Stimulated activated naive CD8-positive, alpha-beta T cell treated with anti-CD3 and anti-CD28 coated beads, Interleukin-15, Interleukin-2, amounts not matched to agents 100 U/mL and 50 U/mL, for 24 hours (primary cell): ENCODE data around the gene HENMT1.
"Not testable (repeated sequence)": the region's sequence is repeated elsewhere in the genome, so short reads cannot be mapped to it uniquely, and the experiment has no call there.

Experiments
- ATAC-seq: fragments of 150-1000 bp; cut with Tn5 transposase; one replicate; pipeline ENCODE4 v1.10.0; 2021
- DNase-seq: peaks from one replicate; pipeline ENCODE4 v3.0.0; 2021

Gene HENMT1

DNA sequence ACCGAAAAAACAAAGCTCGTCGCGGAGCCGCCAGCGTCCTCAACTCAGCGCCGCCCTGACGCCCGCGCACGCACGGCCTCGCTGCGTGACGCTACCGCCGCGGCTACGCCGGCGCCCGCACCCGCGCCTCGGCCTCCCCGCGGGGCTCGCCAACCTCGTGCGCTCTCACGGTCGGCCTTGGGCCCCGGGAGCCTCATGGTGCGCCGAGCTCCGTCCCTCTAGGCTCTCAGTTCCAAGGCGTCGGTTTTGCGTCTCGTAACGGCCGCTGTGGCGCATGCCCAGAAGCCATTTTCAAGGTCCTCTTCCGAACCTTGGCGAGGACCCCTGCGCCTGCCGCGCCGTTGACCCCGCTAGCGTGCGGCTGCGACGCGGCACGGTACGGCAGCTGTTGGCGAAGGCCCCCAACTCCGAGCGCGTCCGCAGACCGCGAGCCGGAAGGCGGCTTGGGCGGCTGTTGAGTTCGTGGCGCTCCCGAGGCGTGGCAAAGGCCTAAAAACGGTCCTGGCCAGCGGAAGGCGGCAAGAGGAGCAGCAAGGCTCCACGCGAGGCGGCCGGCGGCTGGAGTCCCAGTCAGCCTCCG lies at the start of gene HENMT1:
TSS of gene HENMT1 (minus strand) at position 64 of the 580 bp plus-strand sequence. CDS start 1,209 bp downstream, outside the sequence.
- ATAC-seq = peak; percentile 76

DNA sequence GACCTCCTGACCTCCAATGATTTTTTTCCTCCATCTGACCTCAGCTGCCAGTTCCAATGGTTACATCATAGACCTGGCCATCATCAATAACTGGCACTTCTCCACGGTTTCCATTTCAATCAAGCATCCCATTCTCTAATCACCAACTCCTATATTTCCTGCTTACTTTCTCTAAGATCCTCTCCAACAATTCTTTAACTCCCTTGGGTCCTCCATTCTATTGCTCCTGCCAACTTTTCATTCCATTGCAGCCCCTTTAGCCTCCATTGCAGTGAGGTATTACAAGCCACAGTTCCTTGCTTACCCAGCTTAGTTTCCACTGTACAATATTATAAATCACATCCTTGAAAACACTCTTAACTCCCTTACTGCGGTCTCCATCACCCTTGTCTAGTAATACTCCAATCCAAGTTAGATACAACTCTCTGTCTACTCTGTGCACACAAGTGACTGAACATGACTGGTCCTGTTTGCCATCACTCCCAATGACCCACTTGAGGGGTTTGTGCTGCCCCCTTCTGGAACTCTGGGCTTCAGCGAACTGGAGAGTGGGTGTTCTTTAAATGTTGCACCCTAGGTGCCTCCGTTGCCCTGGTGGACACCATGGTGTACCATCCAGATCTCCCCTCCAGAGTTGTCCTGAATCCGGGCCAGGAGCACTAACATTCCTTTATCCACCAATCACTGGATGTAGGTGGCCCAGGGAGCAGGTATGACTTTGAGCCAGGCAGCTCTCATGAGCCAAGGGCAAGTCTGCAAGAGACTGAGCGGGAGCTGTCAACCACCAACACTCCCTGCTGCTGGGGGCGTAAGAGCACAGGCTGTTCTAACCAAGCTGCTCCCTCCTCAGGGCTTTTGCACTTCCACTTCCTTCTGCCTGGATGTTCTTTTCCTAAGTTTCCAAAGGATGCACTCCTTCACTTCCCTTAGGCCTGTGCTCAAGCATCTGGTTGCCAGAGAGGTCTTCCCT lies 48.1 kb upstream of the HENMT1 start:
- peak; percentile 70 for DNase-seq

More for the DNA sequence above, at the start of gene HENMT1:
- peak; percentile 83 for DNase-seq

GRCh38 chr1:108706643-108707042 lies 45.8 kb upstream of the HENMT1 start:
- DNase-seq (no peak), ATAC-seq (no peak)

More for the DNA sequence above, 48.1 kb upstream of the HENMT1 start:
- peak; percentile 70 for ATAC-seq

GRCh38 chr1:108704496-108704895 lies 43.6 kb upstream of the HENMT1 start:
- no peak for ATAC-seq
- no peak for DNase-seq

DNA sequence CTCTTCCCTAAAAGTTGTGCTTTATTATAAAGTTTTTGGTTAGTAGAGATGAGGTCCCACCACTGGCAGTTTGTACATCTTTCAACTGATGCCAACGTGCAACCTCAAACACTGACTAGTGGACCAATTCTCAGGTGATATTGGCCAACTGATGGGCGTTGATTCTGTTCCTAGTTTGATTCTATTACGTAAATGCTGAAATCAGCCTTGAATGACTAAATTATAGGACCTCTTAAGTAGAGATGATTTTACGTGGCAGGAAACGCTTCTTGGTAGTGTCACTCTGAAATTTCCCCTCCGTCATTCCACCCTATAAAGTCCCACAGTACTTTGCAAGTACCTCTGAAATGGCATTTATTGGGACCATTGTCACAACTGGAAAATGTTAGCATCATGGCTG lies 43.0 kb upstream of the HENMT1 start:
- ATAC-seq = peak; percentile 76

DNA sequence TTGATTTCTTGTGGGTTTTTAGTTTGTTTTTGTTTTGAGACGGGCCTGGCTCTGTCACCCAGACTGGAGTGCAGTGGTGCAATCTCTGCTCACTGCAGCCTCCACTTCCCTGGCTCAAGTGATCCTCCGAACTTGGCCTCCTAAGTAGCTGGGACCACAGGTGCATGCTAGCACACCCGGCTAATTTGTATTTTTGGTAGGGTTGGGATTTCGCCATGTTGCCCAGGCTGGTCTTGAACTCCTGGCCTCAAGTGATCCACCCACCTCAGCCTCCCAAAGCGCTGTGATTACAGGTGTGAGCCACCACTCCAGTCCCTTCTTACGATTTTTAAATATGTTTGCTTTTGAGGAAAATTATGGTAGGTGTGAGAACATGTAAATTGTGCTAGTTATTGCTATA lies 41.2 kb upstream of the HENMT1 start:
- ATAC-seq, DNase-seq: not testable (repeated sequence)

More for the DNA sequence above, 43.0 kb upstream of the HENMT1 start:
- no peak for DNase-seq

- DNase-seq (no peak), ATAC-seq (no peak)
Observed at GRCh38 chr1:108701176-108701849, 40.4 kb upstream of the HENMT1 start.

DNA sequence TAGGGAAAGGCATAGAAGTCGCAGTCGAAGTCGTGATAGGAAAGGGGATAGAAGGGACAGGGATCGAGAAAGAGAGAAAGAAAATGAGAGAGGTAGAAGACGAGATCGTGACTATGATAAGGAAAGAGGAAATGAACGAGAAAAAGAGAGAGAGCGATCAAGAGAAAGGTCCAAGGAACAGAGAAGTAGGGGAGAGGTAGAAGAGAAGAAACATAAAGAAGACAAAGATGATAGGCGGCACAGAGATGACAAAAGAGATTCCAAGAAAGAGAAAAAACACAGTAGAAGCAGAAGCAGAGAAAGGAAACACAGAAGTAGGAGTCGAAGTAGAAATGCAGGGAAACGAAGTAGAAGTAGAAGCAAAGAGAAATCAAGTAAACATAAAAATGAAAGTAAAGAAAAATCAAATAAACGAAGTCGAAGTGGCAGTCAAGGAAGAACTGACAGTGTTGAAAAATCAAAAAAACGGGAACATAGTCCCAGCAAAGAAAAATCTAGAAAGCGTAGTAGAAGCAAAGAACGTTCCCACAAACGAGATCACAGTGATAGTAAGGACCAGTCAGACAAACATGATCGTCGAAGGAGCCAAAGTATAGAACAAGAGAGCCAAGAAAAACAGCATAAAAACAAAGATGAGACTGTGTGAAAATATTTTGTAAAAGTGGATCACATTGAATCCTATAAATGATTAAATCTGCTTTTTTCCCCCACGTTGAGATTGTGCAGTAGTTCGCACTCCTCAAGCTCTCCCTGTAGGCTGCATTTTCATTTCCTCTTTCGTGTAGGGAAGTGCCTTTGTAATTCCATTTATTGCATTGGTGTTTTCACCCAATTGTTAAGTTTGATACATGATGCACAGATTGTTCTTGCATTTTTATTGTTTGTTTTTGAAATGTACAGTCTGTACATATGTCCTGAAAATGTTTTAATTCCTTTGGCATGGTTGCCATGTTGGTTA lies 38.8 kb upstream of the HENMT1 start:
- ATAC-seq (no peak), DNase-seq (no peak)

GRCh38 chr1:108695535-108695934 lies 34.6 kb upstream of the HENMT1 start:
- no peak for ATAC-seq
- no peak for DNase-seq

GRCh38 chr1:108692724-108693655 lies 32.1 kb upstream of the HENMT1 start:
- peak; percentile 57 for ATAC-seq
- DNase-seq = peak; percentile 59

- peak; percentile 94 for ATAC-seq
- DNase-seq = peak; percentile 94
Observed at GRCh38 chr1:108691942-108692723, 31.2 kb upstream of the HENMT1 start, which contains the start of gene PRPF38B. TSS of gene PRPF38B (plus strand) at chr1:108692310. CDS start at chr1:108692592, 282 bp downstream.

DNA sequence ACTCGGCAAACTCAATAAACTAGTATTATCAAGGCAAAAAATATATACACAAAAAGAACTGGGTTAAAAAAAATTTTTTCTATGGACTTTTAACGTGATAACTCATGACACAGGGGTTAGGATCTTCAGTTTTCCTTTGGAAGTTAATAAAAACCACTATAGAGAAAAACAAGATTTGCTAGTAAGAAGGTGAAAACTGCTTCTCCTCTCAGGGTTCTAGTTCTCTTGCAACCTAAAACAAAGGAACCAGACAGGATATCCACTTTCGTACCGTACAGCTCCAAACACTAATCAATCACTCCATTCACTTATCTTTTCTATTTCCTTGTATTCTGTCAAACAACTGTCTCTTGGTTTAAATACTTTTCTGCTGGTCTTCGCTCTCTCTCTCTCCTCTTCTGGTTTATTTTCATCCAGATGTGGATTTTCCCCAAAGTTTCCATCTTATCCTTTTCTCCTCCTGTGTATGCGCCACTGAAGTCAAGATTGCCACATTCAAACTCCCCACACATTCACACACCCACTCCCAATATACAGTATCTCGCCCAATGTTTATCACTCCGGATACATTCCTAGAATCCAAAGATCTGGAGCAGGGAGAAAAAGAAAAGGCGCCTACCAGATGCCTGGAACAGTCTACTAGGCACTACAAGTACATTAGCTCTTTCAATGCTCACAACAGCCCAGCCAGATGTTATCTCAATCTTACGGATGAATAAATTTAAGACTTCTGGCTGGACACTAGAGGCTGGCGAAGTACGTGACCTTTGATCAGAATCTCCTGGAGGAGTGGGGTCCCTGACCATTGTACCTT lies 30.4 kb upstream of the HENMT1 start:
- ATAC-seq (no peak), DNase-seq (no peak)

- DNase-seq = no peak
Observed at GRCh38 chr1:108686614-108687313, 25.9 kb upstream of the HENMT1 start.

DNA sequence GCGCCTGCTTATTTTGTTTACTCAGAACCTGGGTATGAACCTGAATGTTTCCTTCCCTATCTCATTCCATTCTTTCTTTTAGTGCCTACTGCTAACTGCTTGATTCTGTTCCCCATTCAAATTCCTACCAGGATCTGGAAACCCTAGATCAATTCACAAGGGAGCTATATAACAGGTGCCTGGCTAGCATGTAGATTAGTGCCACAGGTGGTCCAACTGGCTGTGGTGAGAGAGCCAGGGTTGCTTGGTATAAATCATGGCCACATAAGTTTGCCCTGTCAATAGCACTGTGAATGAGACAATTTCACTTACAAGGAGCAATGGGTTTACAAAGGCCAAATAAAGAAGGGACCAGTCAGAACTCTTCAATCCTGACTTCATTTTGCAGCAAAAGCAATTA lies 24.6 kb upstream of the HENMT1 start:
- ATAC-seq (no peak), DNase-seq (no peak)

More at GRCh38 chr1:108686614-108687313, 25.9 kb upstream of the HENMT1 start:
- ATAC-seq = no peak

DNA sequence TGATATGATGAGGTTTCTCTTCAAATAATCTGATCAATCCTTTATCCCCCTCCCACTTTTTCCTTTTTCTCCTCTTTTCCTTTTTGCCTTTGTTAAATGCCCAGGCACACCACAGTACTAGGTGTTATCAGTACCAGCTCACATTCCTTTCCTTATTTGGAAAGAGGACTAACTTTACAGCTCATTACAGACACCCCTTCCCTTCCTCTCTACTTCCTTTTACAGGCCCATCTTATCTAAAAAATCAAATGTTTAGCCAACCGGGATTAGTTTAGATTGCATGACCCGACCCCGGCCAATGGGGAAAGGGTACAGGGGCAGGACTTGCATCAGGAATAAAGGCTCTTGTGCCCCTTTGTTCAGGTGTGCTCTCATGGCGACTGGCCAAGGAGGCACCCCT lies 20.8 kb upstream of the HENMT1 start:
- not testable (repeated sequence) for ATAC-seq, DNase-seq

DNA sequence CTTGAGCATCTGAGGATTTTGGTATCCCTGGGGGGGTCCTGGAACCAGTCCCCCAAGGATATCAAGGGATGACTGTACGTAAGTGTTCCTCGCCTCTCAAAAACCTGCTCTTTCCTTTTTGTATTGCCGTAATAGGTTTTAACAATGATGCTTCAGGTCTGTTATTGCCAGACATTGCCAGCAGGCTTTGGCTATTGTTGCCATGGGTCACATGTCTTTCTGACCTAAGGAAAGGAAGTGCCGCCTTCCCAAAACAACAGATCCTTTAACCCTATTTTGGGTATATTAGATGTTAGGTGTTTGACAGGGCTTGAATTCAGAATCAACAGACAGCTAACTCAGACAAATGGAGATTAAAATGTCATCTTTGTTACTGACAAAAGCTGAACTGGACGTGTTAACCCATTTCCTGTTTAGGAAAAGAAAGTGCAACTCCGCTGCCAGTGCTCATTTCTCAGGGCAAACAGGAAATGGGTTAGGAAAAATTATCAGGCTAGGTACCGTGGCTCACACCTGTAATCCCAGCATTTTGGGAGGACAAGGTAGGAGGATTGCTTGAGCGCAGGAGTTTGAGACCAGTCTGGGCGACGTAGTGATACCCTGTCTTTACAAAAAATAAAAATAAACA lies 18.8 kb upstream of the HENMT1 start:
- no peak for ATAC-seq
- DNase-seq = no peak

GRCh38 chr1:108678706-108679105 lies 17.8 kb upstream of the HENMT1 start:
- ATAC-seq (no peak), DNase-seq (no peak)
